Fibroblast of lung (primary cell): ENCODE data around the gene GRPEL2. TPM values are rescaled to one million over a fixed set of nuclear protein-coding genes. Genes with fewer than 3 reads are reported as not detected.

ENCODE experiments used
- DNase-seq, 2 donors: peaks; one replicate each; pipeline versions ENCODE4 v3.0.0 to v3.0.0-alpha.2; 2010; ENCODE audit warnings: low read depth in 2 of 2
- H2AFZ ChIP-seq: 2 replicates; pipeline ENCODE4 v1.5.1; 2012; ENCODE audit warnings: low read length, control low read depth, inconsistent platforms
- H3K27ac ChIP-seq: 2 replicates; pipeline ENCODE4 v1.5.1; 2011; ENCODE audit warnings: low read length, control low read depth; ENCODE audit not compliant: insufficient read depth
- H3K27me3 ChIP-seq: 2 replicates; pipeline ENCODE4 v1.5.1; 2011; ENCODE audit warnings: mild to moderate bottlenecking, low read length; ENCODE audit not compliant: control insufficient read depth, insufficient read depth
- H3K36me3 ChIP-seq: 2 replicates; pipeline ENCODE4 v1.5.1; 2011; ENCODE audit warnings: low read length; ENCODE audit not compliant: control insufficient read depth, insufficient read depth
- H3K4me1 ChIP-seq: 2 replicates; pipeline ENCODE4 v1.5.1; 2011; ENCODE audit warnings: low read length; ENCODE audit not compliant: control insufficient read depth, insufficient read depth; ENCODE audit errors: extremely low read depth
- H3K4me2 ChIP-seq: 2 replicates; pipeline ENCODE4 v1.5.1; 2011; ENCODE audit warnings: low read length, control low read depth; ENCODE audit not compliant: insufficient read depth; ENCODE audit errors: extremely low read depth
- H3K4me3 ChIP-seq, 4 experiments: fragments of 200-600 bp in 1 of 4; sonication (generic) in 1 of 4; replicated peaks in 1 of 4; 2 replicates each; pipeline ENCODE4 v1.5.1; 2011 to 2016; ENCODE audit warnings: low read length in 4 of 4, low read depth in 3 of 4, mild to moderate bottlenecking in 3 of 4, control low read depth in 2 of 4, inconsistent platforms in 1 of 4, mixed read lengths in 1 of 4; ENCODE audit not compliant: insufficient read depth in 1 of 4; ENCODE audit errors: control extremely low read depth in 1 of 4
- H3K79me2 ChIP-seq: 2 replicates; pipeline ENCODE4 v1.5.1; 2012; ENCODE audit warnings: mild to moderate bottlenecking, low read length, inconsistent platforms; ENCODE audit not compliant: control insufficient read depth, insufficient read depth
- H3K9ac ChIP-seq: 2 replicates; pipeline ENCODE4 v1.5.1; 2011; ENCODE audit warnings: mild to moderate bottlenecking, low read length, control low read depth; ENCODE audit not compliant: insufficient read depth
- H3K9me3 ChIP-seq: 2 replicates; pipeline ENCODE4 v1.5.1; 2012; ENCODE audit warnings: low read depth, low read length; ENCODE audit not compliant: control insufficient read depth, insufficient read depth
- H4K20me1 ChIP-seq: 2 replicates; pipeline ENCODE4 v1.5.1; 2011; ENCODE audit warnings: low read length; ENCODE audit not compliant: control insufficient read depth, insufficient read depth; ENCODE audit errors: extremely low read depth
- EZH2 ChIP-seq: IDR thresholded peaks from 2 replicates; pipeline ENCODE4 v1.5.1; 2012; ENCODE audit warnings: low read length, control low read depth, mild to moderate bottlenecking; ENCODE audit errors: missing control alignments
- polyA plus RNA-seq, 2 donors: library from polyadenylated mRNA; depleted of rRNA in 1 of 2; stranded (reverse) in 1 of 2; unstranded in 1 of 2; fragments of >200 nt; gene quantifications; 2 replicates each; pipeline ENCODE4 v1.2.1, GENCODE V29; 2011 to 2012; ENCODE audit warnings: missing spikeins in 1 of 2
- total RNA-seq: library from RNA; depleted of rRNA; stranded (reverse); fragments of >200 nt; gene quantifications from 2 replicates; pipeline ENCODE4 v1.2.1, GENCODE V29; 2014
- TF ChIP-seq, protein P1 (sequence below), 2 donors: IDR thresholded peaks in 1 of 2; conservative IDR thresholded peaks in 1 of 2; 1 replicate in 1 of 2; 2 replicates in 1 of 2; pipeline ENCODE4 v1.5.1; 2011 to 2012; ENCODE audit warnings: low read length in 2 of 2, control low read depth in 1 of 2, inconsistent platforms in 1 of 2, low read depth in 1 of 2, mild to moderate bottlenecking in 1 of 2

GRPEL2 gene
- total and polyA plus RNA-seq, 2 donors (not counting 1 experiment from before 2014, with no cell fraction given), result 15.3 to 29.6 TPM

GRCh38 chr5:149319174-149319573, 26.1 kb upstream of the GRPEL2 start:
- Histone ChIP-seq H3K27me3 (no peaks in the 10 kb centered on the region), H3K9me3 (no peaks in the 10 kb centered on the region), H3K27ac (no peak overlapping the region), H3K36me3 (no peaks in the 10 kb centered on the region), H3K79me2 (no peaks in the 10 kb centered on the region), H3K4me3 (no peak overlapping the region), H4K20me1 (no peaks in the 10 kb centered on the region), H3K9ac (no peak overlapping the region), H2AFZ (no peak overlapping the region), H3K4me1 (peaks cover 10% of the 10 kb centered on the region), H3K4me2 (no peak overlapping the region)
- no peak for DNase-seq
- TF ChIP-seq EZH2, result no peak
- TF ChIP-seq, protein P1, sequence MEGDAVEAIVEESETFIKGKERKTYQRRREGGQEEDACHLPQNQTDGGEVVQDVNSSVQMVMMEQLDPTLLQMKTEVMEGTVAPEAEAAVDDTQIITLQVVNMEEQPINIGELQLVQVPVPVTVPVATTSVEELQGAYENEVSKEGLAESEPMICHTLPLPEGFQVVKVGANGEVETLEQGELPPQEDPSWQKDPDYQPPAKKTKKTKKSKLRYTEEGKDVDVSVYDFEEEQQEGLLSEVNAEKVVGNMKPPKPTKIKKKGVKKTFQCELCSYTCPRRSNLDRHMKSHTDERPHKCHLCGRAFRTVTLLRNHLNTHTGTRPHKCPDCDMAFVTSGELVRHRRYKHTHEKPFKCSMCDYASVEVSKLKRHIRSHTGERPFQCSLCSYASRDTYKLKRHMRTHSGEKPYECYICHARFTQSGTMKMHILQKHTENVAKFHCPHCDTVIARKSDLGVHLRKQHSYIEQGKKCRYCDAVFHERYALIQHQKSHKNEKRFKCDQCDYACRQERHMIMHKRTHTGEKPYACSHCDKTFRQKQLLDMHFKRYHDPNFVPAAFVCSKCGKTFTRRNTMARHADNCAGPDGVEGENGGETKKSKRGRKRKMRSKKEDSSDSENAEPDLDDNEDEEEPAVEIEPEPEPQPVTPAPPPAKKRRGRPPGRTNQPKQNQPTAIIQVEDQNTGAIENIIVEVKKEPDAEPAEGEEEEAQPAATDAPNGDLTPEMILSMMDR (conservative IDR thresholded peaks at IDR 0.05 in 1 of 2, IDR thresholded peaks at IDR 0.05 in 1 of 2; ENCODE audit: low read depth in 1 of 2, low read length in 2 of 2), result no peak

DNA sequence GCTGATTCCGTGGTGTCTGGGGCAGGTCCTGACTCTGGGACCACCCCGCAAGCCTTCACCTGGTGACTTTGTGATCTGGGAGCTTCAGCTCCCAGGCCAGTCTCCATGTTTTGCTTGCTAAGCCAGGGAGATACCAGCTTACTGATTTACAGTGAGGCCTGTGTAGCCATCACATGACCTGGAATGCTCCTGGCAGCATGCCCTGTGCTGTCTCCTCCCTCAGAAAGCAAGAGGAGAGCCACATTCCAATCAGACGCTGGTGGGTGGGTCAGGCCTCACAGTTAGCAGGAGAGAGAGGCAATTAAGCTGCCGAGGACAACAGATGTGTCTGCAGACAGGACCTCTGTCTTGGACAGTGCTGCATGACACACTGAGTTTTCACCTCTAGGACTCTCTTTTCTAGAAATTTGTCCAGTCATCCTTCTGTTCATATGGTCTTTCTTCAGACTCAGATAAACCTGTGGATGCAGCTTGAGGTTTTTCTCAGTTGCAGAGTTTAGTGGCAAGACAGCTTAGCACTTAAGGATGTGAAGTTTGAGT, 24.4 kb upstream of the GRPEL2 start:
- H3K27ac ChIP-seq, result peak overlapping the region; percentile 57
- H3K4me1 ChIP-seq, result peaks cover 10% of the 10 kb centered on the region
- no peaks in the 10 kb centered on the region for H3K79me2 ChIP-seq
- no peaks in the 10 kb centered on the region for H3K9me3 ChIP-seq
- H4K20me1 ChIP-seq, result no peaks in the 10 kb centered on the region
- peak overlapping the region; percentile 62 for H3K4me2 ChIP-seq
- no peaks in the 10 kb centered on the region for H3K27me3 ChIP-seq
- no peak overlapping the region for H3K4me3 ChIP-seq
- peak; percentile 92 to 94 for DNase-seq
- no peaks in the 10 kb centered on the region for H3K36me3 ChIP-seq
- TF ChIP-seq, protein P1 (conservative IDR thresholded peaks at IDR 0.05 in 1 of 2, IDR thresholded peaks at IDR 0.05 in 1 of 2; ENCODE audit: low read depth in 1 of 2, low read length in 2 of 2), result no peak
- no peak for TF ChIP-seq EZH2
- H2AFZ ChIP-seq, result peak overlapping the region; percentile 53
- no peak overlapping the region for H3K9ac ChIP-seq

DNA sequence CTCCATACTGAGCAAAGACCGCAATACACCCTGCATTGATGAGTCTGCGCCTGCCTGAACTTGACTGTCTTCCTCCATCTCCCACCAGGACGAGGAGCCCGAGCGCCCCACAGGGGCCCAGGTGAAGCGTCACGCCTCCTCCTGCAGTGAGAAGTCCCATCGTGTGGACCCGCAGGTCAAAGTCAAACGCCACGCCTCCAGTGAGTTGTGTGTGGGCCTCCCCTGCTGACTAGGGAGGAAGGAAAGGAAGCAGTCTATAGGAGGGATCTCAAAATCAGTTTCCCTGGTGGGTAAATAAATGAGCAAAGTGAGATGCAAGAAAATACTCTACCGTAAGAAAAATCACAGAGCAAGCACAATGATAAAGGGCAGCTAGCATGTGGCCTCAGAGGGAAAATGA, 22.8 kb upstream of the GRPEL2 start:
- Histone ChIP-seq H3K36me3 (no peaks in the 10 kb centered on the region), H3K4me1 (peaks cover 10% of the 10 kb centered on the region), H3K4me2 (no peak overlapping the region), H3K9me3 (no peaks in the 10 kb centered on the region), H3K4me3 (no peak overlapping the region), H3K27me3 (no peaks in the 10 kb centered on the region), H3K27ac (no peak overlapping the region), H4K20me1 (no peaks in the 10 kb centered on the region), H2AFZ (no peak overlapping the region), H3K9ac (no peak overlapping the region), H3K79me2 (no peaks in the 10 kb centered on the region)
- no peak for DNase-seq
- TF ChIP-seq EZH2, result no peak
- TF ChIP-seq, protein P1 (conservative IDR thresholded peaks at IDR 0.05 in 1 of 2, IDR thresholded peaks at IDR 0.05 in 1 of 2; ENCODE audit: low read depth in 1 of 2, low read length in 2 of 2), result no peak
